DOHH2 (cell line): ENCODE measurements around the gene CACNA2D3.

Source experiments
- H3F3A ChIP-seq: fragments of 200-600 bp; sonication (generic), shearing (Covaris generic); 2 replicates; pipeline ENCODE4 v1.6.0; 2016; ENCODE audit warnings: antibody characterized with exemption, mild to moderate bottlenecking; ENCODE audit not compliant: control insufficient read depth, insufficient read depth
- H3K27ac ChIP-seq: fragments of 200-600 bp; sonication (generic); 2 replicates; pipeline ENCODE4 v1.5.1; 2014; ENCODE audit warnings: low read depth, mild to moderate bottlenecking, low read length, moderate library complexity
- H3K27me3 ChIP-seq: fragments of 200-600 bp; sonication (generic); 2 replicates; pipeline ENCODE4 v1.6.1; 2014; ENCODE audit warnings: mild to moderate bottlenecking, low read length, mixed read lengths; ENCODE audit not compliant: control insufficient read depth
- H3K36me3 ChIP-seq: fragments of 200-600 bp; sonication (generic); 2 replicates; pipeline ENCODE4 v1.6.1; 2014; ENCODE audit warnings: mild to moderate bottlenecking, low read length, moderate library complexity, mixed read lengths; ENCODE audit not compliant: control insufficient read depth
- H3K4me1 ChIP-seq: fragments of 200-600 bp; sonication (generic); 2 replicates; pipeline ENCODE4 v1.6.1; 2014; ENCODE audit warnings: mild to moderate bottlenecking, low read length, mixed read lengths; ENCODE audit not compliant: control insufficient read depth
- H3K4me2 ChIP-seq: fragments of 200-600 bp; sonication (generic); 2 replicates; pipeline ENCODE4 v1.6.0; 2014; ENCODE audit warnings: mild to moderate bottlenecking, low read length, moderate library complexity
- H3K4me3 ChIP-seq: fragments of 200-600 bp; sonication (generic); 2 replicates; pipeline ENCODE4 v1.5.1; 2014; ENCODE audit warnings: mild to moderate bottlenecking, low read length, mixed read lengths
- H3K79me2 ChIP-seq: fragments of 200-600 bp; sonication (generic); 2 replicates; pipeline ENCODE4 v1.6.1; 2014; ENCODE audit warnings: mild to moderate bottlenecking, low read length, mixed read lengths; ENCODE audit not compliant: control insufficient read depth
- H3K9me2 ChIP-seq: fragments of 200-600 bp; sonication (generic); replicated peaks from 2 replicates; pipeline ENCODE4 v1.6.1; 2014; ENCODE audit warnings: mild to moderate bottlenecking, low read length, mixed read lengths; ENCODE audit not compliant: control insufficient read depth
- H3K9me3 ChIP-seq: fragments of 200-600 bp; sonication (generic); 2 replicates; pipeline ENCODE4 v1.6.1; 2014; ENCODE audit warnings: antibody characterized with exemption, low read length, mixed read lengths; ENCODE audit not compliant: control insufficient read depth, insufficient read depth
- H4K20me1 ChIP-seq: fragments of 200-600 bp; sonication (generic); 2 replicates; pipeline ENCODE4 v1.6.0; 2014; ENCODE audit warnings: low read depth, mild to moderate bottlenecking, antibody characterized with exemption, low read length, moderate library complexity; ENCODE audit not compliant: control insufficient read depth, insufficient read depth
- CTCF ChIP-seq: fragments of 200-600 bp; sonication (generic); IDR thresholded peaks from one replicate; pipeline ENCODE4 v1.5.1; 2014; ENCODE audit warnings: antibody characterized with exemption, mild to moderate bottlenecking, low read depth, low read length; ENCODE audit not compliant: poor library complexity, severe bottlenecking
- EZH2phosphoT487 ChIP-seq: fragments of 200-600 bp; sonication (generic); IDR thresholded peaks from 2 replicates; pipeline ENCODE4 v1.6.1; 2017; ENCODE audit warnings: borderline replicate concordance, mild to moderate bottlenecking, antibody characterized with exemption, low read length, moderate library complexity, mixed read lengths

CACNA2D3 gene

GRCh38 chr3:54982807-54983206, 860.5 kb downstream of the CACNA2D3 start:
- Histone ChIP-seq H3K9me3 (no peaks in the 10 kb centered on the region), H4K20me1 (no peaks in the 10 kb centered on the region), H3K27me3 (no peaks in the 10 kb centered on the region), H3K4me2 (no peak overlapping the region), H3K9me2 (no peaks in the 10 kb centered on the region), H3K4me1 (no peaks in the 10 kb centered on the region), H3K36me3 (no peaks in the 10 kb centered on the region), H3K27ac (no peak overlapping the region), H3K4me3 (no peak overlapping the region), H3K79me2 (no peaks in the 10 kb centered on the region), H3F3A (no peaks in the 10 kb centered on the region)
- no peak for TF ChIP-seq CTCF
- no peak for TF ChIP-seq EZH2phosphoT487

- Histone ChIP-seq H3K79me2 (no peaks in the 10 kb centered on the region), H4K20me1 (no peaks in the 10 kb centered on the region), H3K27me3 (no peaks in the 10 kb centered on the region), H3K27ac (no peak overlapping the region), H3K36me3 (no peaks in the 10 kb centered on the region), H3K4me1 (no peaks in the 10 kb centered on the region), H3F3A (no peaks in the 10 kb centered on the region), H3K9me2 (no peaks in the 10 kb centered on the region), H3K9me3 (no peaks in the 10 kb centered on the region), H3K4me2 (no peak overlapping the region), H3K4me3 (no peak overlapping the region)
- no peak for TF ChIP-seq CTCF
- TF ChIP-seq EZH2phosphoT487 = no peak
Measured at GRCh38 chr3:54983266-54984099, 861.1 kb downstream of the CACNA2D3 start.

GRCh38 chr3:54985856-54986255, 863.5 kb downstream of the CACNA2D3 start:
- Histone ChIP-seq H3K9me3 (no peaks in the 10 kb centered on the region), H3K4me3 (no peak overlapping the region), H3K36me3 (no peaks in the 10 kb centered on the region), H3F3A (no peaks in the 10 kb centered on the region), H3K79me2 (no peaks in the 10 kb centered on the region), H3K27ac (no peak overlapping the region), H3K4me1 (no peaks in the 10 kb centered on the region), H4K20me1 (no peaks in the 10 kb centered on the region), H3K27me3 (no peaks in the 10 kb centered on the region), H3K9me2 (no peaks in the 10 kb centered on the region), H3K4me2 (no peak overlapping the region)
- no peak for TF ChIP-seq EZH2phosphoT487
- no peak for TF ChIP-seq CTCF
